GM10248 (cell line): Measurements from ENCODE around the gene TRIM41.

Source experiments
- CTCF ChIA-PET: fragments of 300-600 bp; sonication (Branson Sonifier 250); formaldehyde crosslinking; extraction: SDS; loops from one replicate; lab custom pipeline; 2021; ENCODE audit warnings: antibody characterized with exemption; lab: Yijun Ruan, JAX
- POLR2A ChIA-PET: fragments of 350-650 bp; sonication (Branson Sonifier 250); formaldehyde crosslinking; extraction: SDS; loops from one replicate; lab custom pipeline; 2020; ENCODE audit warnings: antibody characterized with exemption; lab: Yijun Ruan, JAX
- DNase-seq: peaks from one replicate; pipeline ENCODE4 v3.0.0; 2012; ENCODE audit errors: extremely low spot score
- TF ChIP-seq, protein P1 (sequence below): IDR thresholded peaks from 2 replicates; pipeline ENCODE4 v1.5.1; 2012; ENCODE audit warnings: mild to moderate bottlenecking, low read depth; ENCODE audit errors: extremely low read depth, missing control alignments, control extremely low read depth

Gene TRIM41

DNA sequence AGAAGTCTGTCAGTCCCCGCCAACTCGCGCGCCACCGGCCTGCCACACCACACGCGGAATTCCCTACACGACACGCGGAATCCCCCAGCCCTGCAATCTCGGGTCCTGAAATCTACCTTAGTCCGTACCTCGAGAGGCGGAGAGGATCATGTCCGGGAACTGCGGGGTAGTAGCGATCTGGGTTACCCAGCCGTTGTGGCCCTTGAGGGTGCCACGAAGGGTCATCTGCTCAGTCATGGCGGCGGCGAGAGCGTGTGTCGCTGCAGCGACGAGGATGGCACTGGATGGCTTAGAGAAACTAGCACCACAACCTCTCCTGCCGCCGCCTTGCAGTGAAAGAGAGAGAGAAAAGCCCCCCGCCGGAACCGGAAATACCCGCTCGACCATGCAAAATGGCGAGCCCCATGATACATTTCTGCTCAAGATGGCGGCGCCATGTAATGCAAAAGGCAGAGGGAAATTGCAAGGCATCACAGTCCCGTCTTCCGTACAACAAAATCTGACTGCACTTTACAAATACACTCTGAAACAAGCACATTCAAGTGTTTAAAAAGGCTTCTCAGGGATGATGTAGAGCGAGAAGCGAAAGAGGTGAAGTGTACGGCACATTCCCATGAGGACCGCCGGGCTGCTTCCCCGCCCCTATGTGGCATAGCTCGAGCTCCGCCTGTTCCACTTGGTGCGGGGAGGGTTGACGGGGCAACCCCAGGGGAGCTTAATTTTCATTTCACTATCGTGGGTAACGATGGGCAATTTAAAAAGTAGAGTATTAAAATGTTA lies 20.7 kb downstream of the TRIM41 start, which contains the start of gene RACK1:
Gene RACK1 (minus strand): TSS at position 343 of the 780 bp plus-strand sequence. CDS start 106 bp downstream, at position 237.
- CTCF ChIA-PET, result interaction anchor here (0.8 to 2.5 kb wide), 5 partner anchors 10 to 59 kb away, joined by 3 to 8 read pairs (median 4); no protein-coding TSS in a partner anchor
- peak; percentile 89 for DNase-seq
- TF ChIP-seq, protein P1, sequence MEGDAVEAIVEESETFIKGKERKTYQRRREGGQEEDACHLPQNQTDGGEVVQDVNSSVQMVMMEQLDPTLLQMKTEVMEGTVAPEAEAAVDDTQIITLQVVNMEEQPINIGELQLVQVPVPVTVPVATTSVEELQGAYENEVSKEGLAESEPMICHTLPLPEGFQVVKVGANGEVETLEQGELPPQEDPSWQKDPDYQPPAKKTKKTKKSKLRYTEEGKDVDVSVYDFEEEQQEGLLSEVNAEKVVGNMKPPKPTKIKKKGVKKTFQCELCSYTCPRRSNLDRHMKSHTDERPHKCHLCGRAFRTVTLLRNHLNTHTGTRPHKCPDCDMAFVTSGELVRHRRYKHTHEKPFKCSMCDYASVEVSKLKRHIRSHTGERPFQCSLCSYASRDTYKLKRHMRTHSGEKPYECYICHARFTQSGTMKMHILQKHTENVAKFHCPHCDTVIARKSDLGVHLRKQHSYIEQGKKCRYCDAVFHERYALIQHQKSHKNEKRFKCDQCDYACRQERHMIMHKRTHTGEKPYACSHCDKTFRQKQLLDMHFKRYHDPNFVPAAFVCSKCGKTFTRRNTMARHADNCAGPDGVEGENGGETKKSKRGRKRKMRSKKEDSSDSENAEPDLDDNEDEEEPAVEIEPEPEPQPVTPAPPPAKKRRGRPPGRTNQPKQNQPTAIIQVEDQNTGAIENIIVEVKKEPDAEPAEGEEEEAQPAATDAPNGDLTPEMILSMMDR, result no peak
- POLR2A ChIA-PET, result interaction anchor here (0.6 to 0.9 kb wide), 4 partner anchors 12 to 429 kb away, joined by 3 to 4 read pairs (median 3); no protein-coding TSS in a partner anchor

DNA sequence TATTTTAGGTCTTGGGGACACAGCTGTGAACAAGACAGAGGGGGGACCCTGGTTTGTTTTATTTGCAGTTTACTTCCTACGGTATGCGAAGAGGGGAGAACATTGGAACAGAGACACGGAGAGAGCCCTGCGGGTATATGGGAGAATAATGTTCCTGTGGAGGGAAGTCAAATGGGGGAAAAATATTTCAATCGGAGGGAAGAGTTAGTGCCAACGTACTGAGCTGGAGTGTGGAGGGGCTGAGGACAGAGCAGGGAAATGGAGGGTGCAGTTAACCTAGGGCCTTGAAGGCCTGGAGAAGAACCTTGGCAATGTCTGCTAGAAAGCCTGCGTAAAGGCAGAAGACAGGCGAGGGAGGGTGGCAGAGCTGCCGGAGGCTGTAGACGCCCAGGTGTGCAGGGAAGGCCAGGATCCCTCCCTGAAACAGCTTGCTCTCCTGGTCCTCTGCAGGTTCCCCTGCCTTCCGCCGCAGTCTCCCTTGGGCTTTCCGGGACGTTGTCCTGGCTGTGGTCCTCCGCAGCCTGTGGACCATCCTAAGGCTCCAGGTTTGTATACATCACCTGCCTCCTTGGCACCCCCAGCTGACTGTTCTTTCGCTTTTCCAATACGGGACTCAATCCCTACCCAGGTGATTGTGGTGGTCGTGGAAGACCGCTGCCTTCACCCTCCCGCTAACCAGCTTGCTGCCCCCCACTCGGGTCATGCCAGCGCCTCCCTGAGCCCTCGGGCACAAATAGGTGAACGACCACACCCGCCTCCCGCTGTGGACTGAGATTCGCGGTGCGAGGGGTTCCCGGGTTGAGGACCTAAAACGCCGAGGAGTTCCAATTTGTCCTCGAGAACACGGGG lies 22.6 kb downstream of the TRIM41 start:
- DNase-seq, result no peak

GRCh38 chr5:181246276-181247049 lies 23.4 kb downstream of the TRIM41 start:
- TF ChIP-seq, protein P1, result no peak
- peak; percentile 89 for DNase-seq
- CTCF ChIA-PET, result interaction anchor here (1.2 to 1.4 kb wide), 3 partner anchors 10 to 58 kb away, joined by 3 to 4 read pairs (median 3); partner anchors contain the start of gene TRIM52
- POLR2A ChIA-PET, result no interaction called here

More for the DNA sequence above, 22.6 kb downstream of the TRIM41 start:
- CTCF ChIA-PET, result interaction anchor here (1.2 to 2.5 kb wide), 5 partner anchors 9 to 57 kb away, joined by 3 to 8 read pairs (median 4); partner anchors contain the start of gene TRIM52
- POLR2A ChIA-PET, result no interaction called here
- TF ChIP-seq, protein P1, result no peak

DNA sequence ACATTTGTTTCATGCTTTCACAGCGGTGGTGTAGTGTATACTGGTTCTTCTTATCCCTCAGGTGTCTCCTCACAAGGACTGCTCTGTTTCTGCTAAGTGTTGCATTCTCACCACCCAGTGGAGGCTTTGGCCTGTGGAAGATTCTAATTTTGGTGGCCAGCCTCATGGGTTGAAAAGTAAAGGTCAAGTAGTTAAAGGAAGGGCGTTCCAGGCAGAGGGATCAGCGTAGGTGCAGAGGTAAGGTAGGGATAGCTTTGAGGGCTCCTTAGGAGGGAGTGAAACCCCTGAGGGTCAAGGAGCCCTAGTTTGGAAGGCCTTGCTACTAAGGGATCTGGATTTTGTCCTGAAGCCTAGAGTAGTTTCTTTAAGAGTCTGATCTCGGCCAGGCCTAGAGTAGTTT lies 25.2 kb downstream of the TRIM41 start:
- no peak for DNase-seq
- ChIA-PET CTCF (interaction anchor here (1.2 kb wide), 1 partner anchor 23 kb away, joined by 3 read pairs; no protein-coding TSS in a partner anchor), POLR2A (interaction anchor here (1.1 kb wide), 1 partner anchor 13 kb away, joined by 4 read pairs; the partner anchor contains the start of gene TRIM52)
- TF ChIP-seq, protein P1, result no peak

DNA sequence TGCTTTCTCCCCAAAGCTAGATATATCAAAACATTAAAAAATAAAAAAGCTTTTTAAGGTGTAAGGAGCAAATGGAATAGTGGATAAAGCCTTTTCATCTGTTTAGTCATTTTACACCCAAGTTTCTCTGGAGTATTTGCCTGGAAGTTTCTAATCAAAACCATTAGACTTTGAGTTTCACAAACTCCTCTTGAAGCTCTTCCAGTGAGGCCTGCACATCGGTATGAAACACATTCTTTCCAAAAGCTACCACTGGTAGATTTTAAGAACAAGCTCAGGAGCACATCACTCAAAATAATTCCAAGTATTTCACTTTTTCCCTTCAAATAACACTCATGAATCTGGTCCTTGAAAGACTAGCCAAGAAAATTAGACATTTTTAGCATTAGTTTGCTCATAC lies 32.2 kb downstream of the TRIM41 start:
- CTCF ChIA-PET, result interaction anchor here (2.0 kb wide), 1 partner anchor 10 kb away, joined by 8 read pairs; the partner anchor contains the start of gene RACK1
- POLR2A ChIA-PET, result interaction anchor here (0.5 kb wide), 1 partner anchor 66 kb away, joined by 4 read pairs; no protein-coding TSS in a partner anchor
- no peak for DNase-seq
- TF ChIP-seq, protein P1, result no peak
